PC-9 (cell line): ENCODE results near the gene GCLM. TPM values are rescaled to one million over a fixed set of nuclear protein-coding genes. Genes with fewer than 3 reads are reported as not detected.
A peak's percentile ranks its signal among the peaks of the same experiment; 100 is the strongest.

Experiments
- BruUV-seq: library from RNA; stranded (reverse); fragments of 400-500 nt; replicated peaks from 2 replicates; lab custom pipeline; 2021; lab: Mats Ljungman, UMichigan
- CTCF ChIA-PET: fragments of 300-600 bp; sonication (Branson Sonifier 250); formaldehyde crosslinking; loops from one replicate; lab custom pipeline; 2022; ENCODE audit warnings: antibody characterized with exemption; lab: Charles Lee
- POLR2A ChIA-PET: fragments of 300-600 bp; sonication (Branson Sonifier 250); formaldehyde crosslinking; loops from one replicate; lab custom pipeline; 2022; ENCODE audit warnings: antibody characterized with exemption; ENCODE audit not compliant: unreplicated experiment; lab: Charles Lee
- DNase-seq, 2 experiments: peaks; one replicate each; pipeline versions ENCODE4 v3.0.0 to v3.0.0-alpha.2; 2015 to 2022; ENCODE audit warnings: mixed read lengths in 1 of 2
- H2AFZ ChIP-seq: fragments of 200-600 bp; sonication (generic); 2 replicates; pipeline ENCODE4 v1.8.1; 2017; ENCODE audit warnings: antibody characterized with exemption
- H3F3A ChIP-seq: fragments of 200-600 bp; sonication (generic); 2 replicates; pipeline ENCODE4 v1.8.1; 2017; ENCODE audit warnings: antibody characterized with exemption, mild to moderate bottlenecking, low read depth; ENCODE audit not compliant: insufficient read depth
- H3K27ac ChIP-seq: fragments of 200-600 bp; sonication (generic); 2 replicates; pipeline ENCODE4 v1.6.1; 2016; ENCODE audit warnings: mixed run types
- H3K27me3 ChIP-seq: fragments of 200-600 bp; sonication (generic); 2 replicates; pipeline ENCODE4 v1.6.1; 2016; ENCODE audit warnings: low read depth, mixed run types; ENCODE audit not compliant: insufficient read depth
- H3K36me3 ChIP-seq: fragments of 200-600 bp; sonication (generic); 2 replicates; pipeline ENCODE4 v1.6.1; 2016; ENCODE audit warnings: low read depth, mixed run types
- H3K4me1 ChIP-seq: fragments of 200-600 bp; sonication (generic); replicated peaks from 2 replicates; pipeline ENCODE4 v1.6.1; 2016; ENCODE audit warnings: mixed run types; ENCODE audit not compliant: insufficient read depth
- H3K4me2 ChIP-seq: fragments of 200-600 bp; sonication (generic); 2 replicates; pipeline ENCODE4 v1.6.1; 2017; ENCODE audit warnings: mixed run types
- H3K4me3 ChIP-seq: fragments of 200-600 bp; sonication (generic); 2 replicates; pipeline ENCODE4 v1.6.1; 2016; ENCODE audit warnings: mixed run types
- H3K79me2 ChIP-seq: fragments of 200-600 bp; sonication (generic); 2 replicates; pipeline ENCODE4 v1.6.1; 2017; ENCODE audit warnings: low read depth, mixed run types
- H3K9me2 ChIP-seq: fragments of 200-600 bp; sonication (generic); 2 replicates; pipeline ENCODE4 v1.8.1; 2017; ENCODE audit warnings: mild to moderate bottlenecking; ENCODE audit not compliant: insufficient read depth
- H3K9me3 ChIP-seq: fragments of 200-600 bp; sonication (generic); 2 replicates; pipeline ENCODE4 v1.8.1; 2016; ENCODE audit warnings: low read depth; ENCODE audit not compliant: insufficient read depth
- H4K20me1 ChIP-seq: fragments of 200-600 bp; sonication (generic); 2 replicates; pipeline ENCODE4 v1.8.1; 2017; ENCODE audit not compliant: insufficient read depth
- CTCF ChIP-seq: fragments of 200-600 bp; sonication (generic); conservative IDR thresholded peaks from 2 replicates; pipeline ENCODE4 v1.6.1; 2017; ENCODE audit warnings: mixed run types, antibody characterized with exemption, mild to moderate bottlenecking, moderate library complexity
- EZH2 ChIP-seq: fragments of 200-600 bp; sonication (generic); IDR thresholded peaks from 2 replicates; pipeline ENCODE4 v1.8.0; 2017; ENCODE audit warnings: antibody characterized with exemption, low read depth
- intact Hi-C: fragments of 100-400 bp; cut with micrococcal nuclease; formaldehyde crosslinking; loops from one replicate; pipeline ENCODE4 v1.10.0; 2022; ENCODE audit not compliant: unreplicated experiment
- total RNA-seq: library from RNA; stranded (reverse); gene quantifications from 2 replicates; pipeline ENCODE4 v1.2.3, GENCODE V29; 2021

Gene GCLM
- total RNA-seq, 1 experiment from 2014 or later, result 270 TPM

- Histone ChIP-seq H3K4me1 (peaks cover 36% of the 10 kb centered on the region), H4K20me1 (no peaks in the 10 kb centered on the region), H3K4me2 (peak overlapping the region; percentile 95), H2AFZ (peak overlapping the region; percentile 86), H3K79me2 (peaks cover 15% of the 10 kb centered on the region), H3K9me3 (no peaks in the 10 kb centered on the region; the same call in 1 of the 2 replicates), H3K9me2 (no peaks in the 10 kb centered on the region), H3K27me3 (no peaks in the 10 kb centered on the region), H3K27ac (peak overlapping the region; percentile 28), H3K4me3 (peak overlapping the region; percentile 94), H3K36me3 (0 out of 2 replicates have a peak, but pooled peaks cover 5% of the 10 kb centered on the region), H3F3A (peaks cover 33% of the 10 kb centered on the region)
- DNase-seq, result peak; percentile 55 to 64
- BruUV-seq, result TSS peak; percentile 17
- intact Hi-C loops, result loop anchor here (1.0 to 5.0 kb wide), 2 partner anchors 400 to 501 kb away; partner anchors contain the start of genes DR1 and FNBP1L
- CTCF ChIA-PET, result interaction anchor here (0.6 to 0.7 kb wide), 2 partner anchors 223 to 831 kb away, joined by 3 to 20 read pairs; no protein-coding TSS in a partner anchor
- TF ChIP-seq CTCF, result no peak
- TF ChIP-seq EZH2, result no peak
- POLR2A ChIA-PET, result interaction anchor here (0.5 to 1.0 kb wide), 3 partner anchors 31 to 401 kb away, joined by 3 to 5 read pairs (median 3); no protein-coding TSS in a partner anchor
Measured at GRCh38 chr1:93847811-93848288, 61.4 kb downstream of the GCLM start.

GRCh38 chr1:93846992-93847810 is 62.0 kb downstream of the GCLM start:
- no TSS peak for BruUV-seq
- Histone ChIP-seq H3K27ac (peak overlapping the region; percentile 81), H3K4me3 (peak overlapping the region; percentile 94), H3K36me3 (0 out of 2 replicates have a peak, but pooled peaks cover 5% of the 10 kb centered on the region), H3K79me2 (peaks cover 15% of the 10 kb centered on the region), H3K4me2 (peak overlapping the region; percentile 95), H3K9me3 (no peaks in the 10 kb centered on the region; the same call in 1 of the 2 replicates), H3K9me2 (no peaks in the 10 kb centered on the region), H3F3A (peaks cover 33% of the 10 kb centered on the region), H3K27me3 (no peaks in the 10 kb centered on the region), H2AFZ (peak overlapping the region; percentile 86), H3K4me1 (peaks cover 36% of the 10 kb centered on the region), H4K20me1 (no peaks in the 10 kb centered on the region)
- CTCF ChIA-PET, result interaction anchor here (0.6 to 0.7 kb wide), 2 partner anchors 223 to 830 kb away, joined by 3 to 20 read pairs; no protein-coding TSS in a partner anchor
- intact Hi-C loops, result loop anchor here (1.0 to 5.0 kb wide), 3 partner anchors 262 to 500 kb away; partner anchors contain the start of genes DR1 and FNBP1L
- POLR2A ChIA-PET, result interaction anchor here (0.5 kb wide), 2 partner anchors 117 to 177 kb away, joined by 5 read pairs; no protein-coding TSS in a partner anchor
- DNase-seq, result peak; percentile 87 to 90
- TF ChIP-seq EZH2 (no peak), CTCF (no peak)
